Body of pancreas (tissue), 4 donors: ENCODE data around the gene HOXB3.

Source experiments
- CTCF ChIP-seq, 7 experiments: fragments of 450-650 bp in 4 of 7; fragments of 200-600 bp in 3 of 7; sonication (generic) in 3 of 7; IDR thresholded peaks; one replicate each; pipeline ENCODE4 v1.5.1; 2016 to 2019; ENCODE audit warnings: antibody characterized with exemption in 7 of 7
- POLR2A ChIP-seq, 3 donors: fragments of 450-650 bp; IDR thresholded peaks; one replicate each; pipeline ENCODE4 v1.6.1; 2016; ENCODE audit warnings: antibody characterized with exemption in 3 of 3, mild to moderate bottlenecking in 2 of 3

- no peak for TF ChIP-seq POLR2A (IDR thresholded peaks at IDR 0.05)
- no peak for TF ChIP-seq CTCF (IDR thresholded peaks at IDR 0.05)
Measured at GRCh38 chr17:48549281-48549630, 40.8 kb downstream of the HOXB3 start.
